ENCODE measurements around the gene CAPN15. TPM values are rescaled to one million over a fixed set of nuclear protein-coding genes. Genes with fewer than 3 reads are reported as not detected.

CAPN15 gene
- total and polyA plus RNA-seq, 8 donors, result 25.4 to 75.7 (median 40.3) TPM

- 52 to 58% methylated on average over 28 to 35 of the region's 35 CpGs for WGBS, 2 donors
- Histone ChIP-seq H3K27ac (no peak overlapping the region), H3K27me3 (no peaks in the 10 kb centered on the region), H3K9me3 (no peaks in the 10 kb centered on the region), H3K4me3 (no peak overlapping the region), H3K36me3 (no peaks in the 10 kb centered on the region), H3K4me1 (peaks cover 0 to 5% (median 3%) of the 10 kb centered on the region in 3 donors)
- ATAC-seq (no peak), FAIRE-seq (no peak), DNase-seq (no peak)
- TF ChIP-seq, protein P1, sequence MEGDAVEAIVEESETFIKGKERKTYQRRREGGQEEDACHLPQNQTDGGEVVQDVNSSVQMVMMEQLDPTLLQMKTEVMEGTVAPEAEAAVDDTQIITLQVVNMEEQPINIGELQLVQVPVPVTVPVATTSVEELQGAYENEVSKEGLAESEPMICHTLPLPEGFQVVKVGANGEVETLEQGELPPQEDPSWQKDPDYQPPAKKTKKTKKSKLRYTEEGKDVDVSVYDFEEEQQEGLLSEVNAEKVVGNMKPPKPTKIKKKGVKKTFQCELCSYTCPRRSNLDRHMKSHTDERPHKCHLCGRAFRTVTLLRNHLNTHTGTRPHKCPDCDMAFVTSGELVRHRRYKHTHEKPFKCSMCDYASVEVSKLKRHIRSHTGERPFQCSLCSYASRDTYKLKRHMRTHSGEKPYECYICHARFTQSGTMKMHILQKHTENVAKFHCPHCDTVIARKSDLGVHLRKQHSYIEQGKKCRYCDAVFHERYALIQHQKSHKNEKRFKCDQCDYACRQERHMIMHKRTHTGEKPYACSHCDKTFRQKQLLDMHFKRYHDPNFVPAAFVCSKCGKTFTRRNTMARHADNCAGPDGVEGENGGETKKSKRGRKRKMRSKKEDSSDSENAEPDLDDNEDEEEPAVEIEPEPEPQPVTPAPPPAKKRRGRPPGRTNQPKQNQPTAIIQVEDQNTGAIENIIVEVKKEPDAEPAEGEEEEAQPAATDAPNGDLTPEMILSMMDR (IDR thresholded peaks at IDR 0.05), result no peak
- intact Hi-C loops (cut with DNase I), result no loop called here
Measured at GRCh38 chr16:565419-566330, 38.2 kb downstream of the CAPN15 start.

GRCh38 chr16:566475-567372, 39.2 kb downstream of the CAPN15 start, which contains the start of gene NHLRC4:
NHLRC4 (plus strand) TSS chr16:567005; CDS start chr16:568048, 1,043 bp downstream.
- FAIRE-seq (no peak), DNase-seq (no peak), ATAC-seq (peak in 3 of 4 donors; percentile 6 to 18 (median 14))
- intact Hi-C loops (cut with DNase I), result no loop called here
- peak within 1 kb of the TSS in 1 of 4 donors; percentile 23 for H3K4me3 ChIP-seq
- H3K4me1 ChIP-seq, result peaks cover 0 to 5% (median 3%) of the 10 kb centered on the region in 3 donors
- TF ChIP-seq, protein P1 (IDR thresholded peaks at IDR 0.05), result no peak
- H3K9me3 ChIP-seq, result no peaks in the 10 kb centered on the region
- no peak within 1 kb of the TSS for H3K27ac ChIP-seq
- no peaks in the 10 kb centered on the region for H3K27me3 ChIP-seq
- 59 to 60% methylated on average over 25 to 26 of the region's 26 CpGs for WGBS, 2 donors
- H3K36me3 ChIP-seq, result no peaks in the 10 kb centered on the region

- no peak for DNase-seq
- Histone ChIP-seq H3K36me3 (no peaks in the 10 kb centered on the region), H3K9me3 (no peaks in the 10 kb centered on the region), H3K27ac (no peak overlapping the region), H3K4me3 (peak overlapping the region in 1 of 4 donors; percentile 23), H3K4me1 (peaks cover 0 to 5% (median 3%) of the 10 kb centered on the region in 3 donors), H3K27me3 (no peaks in the 10 kb centered on the region)
- TF ChIP-seq, protein P1 (IDR thresholded peaks at IDR 0.05), result no peak
- 90 to 93% methylated on average over 34 to 35 of the region's 35 CpGs for WGBS, 2 donors
- FAIRE-seq, result no peak
- intact Hi-C loops (cut with DNase I), result no loop called here
- no peak for ATAC-seq
Measured at GRCh38 chr16:567373-568256, 40.1 kb downstream of the CAPN15 start.

DNA sequence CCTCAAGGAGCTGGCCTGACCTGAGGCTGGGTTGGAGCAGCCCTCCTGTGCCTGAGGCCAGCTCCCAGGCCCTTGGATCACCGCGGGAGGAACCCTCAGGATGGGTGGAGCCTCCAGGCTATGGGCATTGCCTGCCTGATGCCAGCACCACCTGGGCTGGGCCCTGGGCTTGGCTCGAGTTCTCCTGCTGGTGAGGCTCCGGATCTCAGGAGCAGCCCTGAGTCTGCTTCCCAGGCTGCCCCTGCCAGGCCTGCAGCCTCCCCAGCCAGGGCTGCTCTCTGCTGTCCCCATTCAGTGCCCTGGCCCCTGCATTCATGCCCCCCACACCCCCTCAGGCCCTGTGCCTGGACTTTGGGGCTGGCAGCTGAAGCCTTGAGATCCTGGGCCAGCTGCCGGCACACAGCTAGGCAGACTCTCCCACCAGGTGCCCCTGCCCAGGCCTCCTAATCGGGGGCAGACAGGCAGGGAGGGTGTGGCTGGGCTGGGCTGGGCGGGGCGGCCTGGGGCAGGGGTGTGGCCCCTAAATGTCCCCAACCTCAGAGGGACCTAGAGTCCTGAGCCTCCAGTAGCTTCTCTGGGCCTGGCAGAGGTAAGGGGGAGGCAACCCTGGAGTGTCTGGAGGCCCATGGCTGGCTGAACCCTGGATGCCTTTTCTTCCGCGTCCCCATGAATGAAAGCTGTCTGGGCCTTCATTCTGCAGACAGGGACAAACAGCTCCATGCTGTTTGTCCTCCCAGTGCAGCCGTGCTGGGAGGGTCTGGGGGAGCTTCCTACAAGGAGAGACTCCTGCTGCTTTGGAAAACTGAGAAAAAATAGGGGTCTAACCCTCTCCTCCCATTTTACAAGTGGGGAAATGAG, 41.1 kb downstream of the CAPN15 start:
- H3K27me3 ChIP-seq, result no peaks in the 10 kb centered on the region
- H3K4me3 ChIP-seq, result no peak overlapping the region
- H3K36me3 ChIP-seq, result no peaks in the 10 kb centered on the region
- intact Hi-C loops (cut with DNase I), result no loop called here
- TF ChIP-seq, protein P1 (IDR thresholded peaks at IDR 0.05), result no peak
- no peak for ATAC-seq
- peaks cover 0 to 5% (median 3%) of the 10 kb centered on the region in 3 donors for H3K4me1 ChIP-seq
- FAIRE-seq, result no peak
- no peak overlapping the region for H3K27ac ChIP-seq
- no peak for DNase-seq
- H3K9me3 ChIP-seq, result no peaks in the 10 kb centered on the region
- 71 to 72% methylated on average over 10 to 11 of the region's 11 CpGs for WGBS, 2 donors

Measured in pancreas (tissue), 10 donors.